ENCODE measurements around the gene OR51B5.
"Not testable (repeated sequence)": the region's sequence is repeated elsewhere in the genome, so short reads cannot be mapped to it uniquely, and the experiment has no call there.

Gene OR51B5

DNA sequence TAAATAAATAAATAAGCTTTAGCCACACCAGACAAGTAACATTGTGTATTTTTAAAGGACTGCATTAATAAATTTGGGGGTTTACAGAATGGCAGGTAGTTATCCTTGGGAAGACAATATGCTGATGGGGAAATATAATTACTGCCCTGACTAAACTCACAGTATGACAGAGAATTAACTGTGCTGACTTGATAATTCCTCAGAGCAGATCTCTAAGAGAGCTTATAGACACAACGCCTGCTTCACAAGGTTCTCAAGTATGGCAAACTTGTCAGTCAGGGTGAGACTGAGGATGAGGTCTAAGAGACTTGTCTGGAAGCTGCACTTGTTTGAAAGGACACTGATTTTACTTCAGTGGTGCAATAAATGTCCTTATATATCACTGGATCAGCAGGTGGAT is 44.9 kb downstream of the OR51B5 start:
- Histone ChIP-seq H3K4me1 (no peaks in the 10 kb centered on the region), H3K27me3 (no peaks in the 10 kb centered on the region), H3K36me3 (no peaks in the 10 kb centered on the region), H3K9me3 (no peaks in the 10 kb centered on the region), H3K4me3 (ENCODE audit: low read depth, low read length) (no peak overlapping the region)
- TF ChIP-seq, protein P1, sequence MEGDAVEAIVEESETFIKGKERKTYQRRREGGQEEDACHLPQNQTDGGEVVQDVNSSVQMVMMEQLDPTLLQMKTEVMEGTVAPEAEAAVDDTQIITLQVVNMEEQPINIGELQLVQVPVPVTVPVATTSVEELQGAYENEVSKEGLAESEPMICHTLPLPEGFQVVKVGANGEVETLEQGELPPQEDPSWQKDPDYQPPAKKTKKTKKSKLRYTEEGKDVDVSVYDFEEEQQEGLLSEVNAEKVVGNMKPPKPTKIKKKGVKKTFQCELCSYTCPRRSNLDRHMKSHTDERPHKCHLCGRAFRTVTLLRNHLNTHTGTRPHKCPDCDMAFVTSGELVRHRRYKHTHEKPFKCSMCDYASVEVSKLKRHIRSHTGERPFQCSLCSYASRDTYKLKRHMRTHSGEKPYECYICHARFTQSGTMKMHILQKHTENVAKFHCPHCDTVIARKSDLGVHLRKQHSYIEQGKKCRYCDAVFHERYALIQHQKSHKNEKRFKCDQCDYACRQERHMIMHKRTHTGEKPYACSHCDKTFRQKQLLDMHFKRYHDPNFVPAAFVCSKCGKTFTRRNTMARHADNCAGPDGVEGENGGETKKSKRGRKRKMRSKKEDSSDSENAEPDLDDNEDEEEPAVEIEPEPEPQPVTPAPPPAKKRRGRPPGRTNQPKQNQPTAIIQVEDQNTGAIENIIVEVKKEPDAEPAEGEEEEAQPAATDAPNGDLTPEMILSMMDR (IDR thresholded peaks at IDR 0.05; ENCODE audit: low read depth, low read length): no peak
- no peak for DNase-seq

DNA sequence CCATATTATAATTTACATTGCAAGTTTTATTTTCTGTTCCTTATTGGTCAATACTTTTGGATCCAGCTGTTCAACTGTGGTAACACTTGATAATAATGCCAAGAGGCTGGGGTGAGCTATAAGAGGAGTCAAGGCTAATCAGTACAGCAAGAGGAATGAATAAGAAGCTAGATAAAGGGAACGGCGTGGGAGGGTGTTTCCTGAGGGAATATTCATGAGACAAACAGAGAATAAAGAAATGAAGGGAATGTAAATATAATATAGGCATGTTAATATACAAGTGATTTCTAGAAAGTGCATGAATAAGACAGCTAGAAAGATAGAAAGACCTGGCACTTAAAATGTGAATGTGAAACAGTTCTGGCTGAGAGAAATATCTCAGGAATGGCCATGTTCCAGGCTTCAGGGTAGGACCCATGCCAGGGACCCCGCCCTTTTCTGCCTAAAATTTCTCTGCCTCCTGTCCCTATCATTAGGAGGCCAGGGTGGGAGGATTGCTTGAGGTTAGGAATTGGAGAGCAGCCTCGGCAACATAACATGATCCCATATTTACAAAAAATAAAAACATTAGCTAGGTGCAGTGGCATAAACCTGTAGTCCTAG is 45.5 kb downstream of the OR51B5 start:
- no peak overlapping the region for H3K4me3 ChIP-seq (ENCODE audit: low read depth, low read length)
- TF ChIP-seq, protein P1 (IDR thresholded peaks at IDR 0.05; ENCODE audit: low read depth, low read length): no peak
- no peak for DNase-seq
- no peaks in the 10 kb centered on the region for H3K4me1 ChIP-seq
- H3K27me3 ChIP-seq: no peaks in the 10 kb centered on the region
- no peaks in the 10 kb centered on the region for H3K9me3 ChIP-seq
- H3K36me3 ChIP-seq: no peaks in the 10 kb centered on the region

DNA sequence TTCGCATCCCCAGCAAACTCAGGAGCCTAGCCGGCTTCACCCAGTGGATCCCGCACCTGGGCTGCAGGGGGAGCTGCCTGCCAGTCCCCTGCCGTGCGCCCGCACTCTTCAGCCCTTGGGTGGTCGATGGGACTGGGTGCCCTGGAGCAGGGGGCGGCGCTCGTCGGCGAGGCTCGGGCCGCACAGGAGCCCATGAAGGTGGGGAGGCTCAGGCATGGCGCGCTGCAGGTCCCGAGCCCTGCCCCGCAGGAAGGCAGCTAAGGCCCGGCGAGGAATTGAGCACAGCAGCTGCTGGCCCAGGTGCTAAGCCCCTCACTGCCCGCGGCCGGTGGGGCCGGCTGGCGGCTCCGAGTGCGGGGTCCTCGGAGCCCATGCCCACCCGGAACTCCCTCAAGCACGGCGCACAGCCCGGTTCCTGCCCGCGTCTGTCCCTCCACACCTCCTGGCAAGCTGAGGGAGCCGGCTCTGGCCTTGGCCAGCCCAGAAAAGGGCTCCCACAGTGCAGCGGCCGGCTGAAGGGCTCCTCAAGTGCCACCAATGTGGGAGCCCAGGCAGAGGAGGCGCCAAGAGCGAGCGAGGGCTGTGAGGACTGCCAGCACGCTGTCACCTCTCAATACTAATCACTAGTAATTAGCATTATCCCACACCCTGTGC is 48.9 kb downstream of the OR51B5 start:
- not testable (repeated sequence) for H3K4me3 ChIP-seq (ENCODE audit: low read depth, low read length); DNase-seq; H3K9me3 ChIP-seq

DNA sequence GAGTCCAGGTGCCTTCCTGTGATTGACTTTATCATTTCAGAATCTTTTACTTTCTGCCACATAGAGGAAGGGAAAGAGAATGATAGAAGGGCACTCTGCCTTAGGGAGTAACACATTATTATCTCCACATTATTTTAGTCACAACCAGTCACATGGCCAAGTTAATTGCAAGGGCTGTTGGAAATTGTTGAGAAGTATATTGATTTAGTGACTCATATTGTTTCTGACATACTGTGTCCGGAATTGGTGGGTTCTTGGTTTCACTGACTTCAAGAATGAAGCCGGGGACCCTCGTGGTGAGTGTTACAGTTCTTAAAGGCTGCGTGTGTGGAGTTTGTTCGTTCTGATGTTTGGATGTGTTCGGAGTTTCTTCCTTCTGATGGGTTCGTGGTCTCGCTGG is 50.3 kb downstream of the OR51B5 start:
- DNase-seq: no peak
- Histone ChIP-seq H3K4me3 (ENCODE audit: low read depth, low read length) (no peak overlapping the region), H3K27me3 (no peaks in the 10 kb centered on the region), H3K4me1 (no peaks in the 10 kb centered on the region), H3K36me3 (no peaks in the 10 kb centered on the region), H3K9me3 (no peaks in the 10 kb centered on the region)
- TF ChIP-seq, protein P1 (IDR thresholded peaks at IDR 0.05; ENCODE audit: low read depth, low read length): no peak

More for the DNA sequence above, 48.9 kb downstream of the OR51B5 start:
- not testable (repeated sequence) for H3K4me1 ChIP-seq, H3K36me3 ChIP-seq, H3K27me3 ChIP-seq
